Upper lobe of left lung (tissue), 6 donors: ENCODE measurements around the gene IKZF2. TPM values are rescaled to one million over a fixed set of nuclear protein-coding genes. Genes with fewer than 3 reads are reported as not detected.

ENCODE experiments used
- ATAC-seq, 2 donors: fragments of 200-7000 bp; cut with Tn5 transposase; one replicate each; pipeline ENCODE4 v1.9.1; 2022; ENCODE audit warnings: mild to moderate bottlenecking in 2 of 2, moderate library complexity in 2 of 2; ENCODE audit not compliant: low FRiP score in 2 of 2
- DNase-seq, 2 donors: peaks; one replicate each; pipeline ENCODE4 v3.0.0-alpha.2; 2019 to 2020
- H3K27ac ChIP-seq, 4 donors: fragments of 200-600 bp; sonication (generic); one replicate each; pipeline ENCODE4 v1.5.1; 2016 to 2019
- H3K27me3 ChIP-seq, 4 donors: fragments of 200-600 bp; sonication (generic); one replicate each; pipeline ENCODE4 v1.5.1; 2017 to 2019
- H3K36me3 ChIP-seq, 4 donors: fragments of 200-600 bp; sonication (generic); one replicate each; pipeline ENCODE4 v1.5.1; 2016 to 2019
- H3K4me1 ChIP-seq, 4 donors: fragments of 200-600 bp; sonication (generic); one replicate each; pipeline ENCODE4 v1.5.1; 2018 to 2019
- H3K4me3 ChIP-seq, 4 donors: fragments of 200-600 bp; sonication (generic); one replicate each; pipeline ENCODE4 v1.5.1; 2017 to 2019; ENCODE audit warnings: mild to moderate bottlenecking in 2 of 4, moderate library complexity in 1 of 4
- H3K9me3 ChIP-seq, 4 donors: fragments of 200-600 bp; sonication (generic); one replicate each; pipeline ENCODE4 v1.5.1; 2018 to 2019
- CTCF ChIP-seq, 6 experiments: fragments of 450-650 bp in 4 of 6; fragments of 200-600 bp in 2 of 6; sonication (generic) in 2 of 6; IDR thresholded peaks; one replicate each; pipeline ENCODE4 v1.5.1; 2016 to 2019; ENCODE audit warnings: antibody characterized with exemption in 6 of 6
- EP300 ChIP-seq, 4 donors: sonication (generic); formaldehyde crosslinking; IDR thresholded peaks; one replicate each; pipeline ENCODE4 v1.5.1; 2017; ENCODE audit warnings: antibody characterized with exemption in 4 of 4, control low read depth in 2 of 4
- POLR2A ChIP-seq, 4 donors: fragments of 450-650 bp; IDR thresholded peaks; one replicate each; pipeline ENCODE4 v1.5.1; 2016 to 2017; ENCODE audit warnings: antibody characterized with exemption in 4 of 4, mild to moderate bottlenecking in 2 of 4
- POLR2AphosphoS5 ChIP-seq, 2 donors: sonication (generic); formaldehyde crosslinking; IDR thresholded peaks; one replicate each; pipeline ENCODE4 v1.5.1; 2017; ENCODE audit warnings: antibody characterized with exemption in 2 of 2
- WGBS, 2 donors: methylation state at CpG; one replicate each; pipeline ENCODE4 v1.1.5; 2017 to 2018; 5-methylcytosine and 5-hydroxymethylcytosine counted together
- total RNA-seq, 6 donors: library from RNA; depleted of rRNA in 4 of 6; stranded (reverse); fragments of >200 nt in 4 of 6; gene quantifications; one replicate each; pipeline versions ENCODE4 v1.1.0 to v1.2.1, GENCODE V29; 2016 to 2021
- donor health status: DM: no; HTN: no; CAD: no; lungs with moderate emphysema.
- donor health status: DM: no; HTN: yes; CAD: no; lungs with severe emphysema.

The IKZF2 gene
- total RNA-seq, 6 donors from 2014 or later = 10.4 to 35.7 (median 13.5) TPM

- WGBS, 2 donors = 70 to 83% methylated on average over 2 of the region's 2 CpGs
- peaks cover 3 to 9% (median 6%) of the 10 kb centered on the region in 4 donors for H3K4me1 ChIP-seq
- ATAC-seq = no peak
- no peaks in the 10 kb centered on the region for H3K27me3 ChIP-seq
- DNase-seq = no peak
- no peak overlapping the region for H3K4me3 ChIP-seq
- H3K27ac ChIP-seq = no peak overlapping the region
- no peaks in the 10 kb centered on the region for H3K36me3 ChIP-seq
- TF ChIP-seq POLR2A (IDR thresholded peaks at IDR 0.05) (no peak), POLR2AphosphoS5 (IDR thresholded peaks at IDR 0.05) (no peak), EP300 (IDR thresholded peaks at IDR 0.05) (no peak), CTCF (IDR thresholded peaks at IDR 0.05) (no peak)
- H3K9me3 ChIP-seq = no peaks in the 10 kb centered on the region
Measured at GRCh38 chr2:213064099-213064498, 87.3 kb downstream of the IKZF2 start.

GRCh38 chr2:213057977-213058376 lies 93.4 kb downstream of the IKZF2 start:
- no peaks in the 10 kb centered on the region for H3K27me3 ChIP-seq
- H3K9me3 ChIP-seq = no peaks in the 10 kb centered on the region
- no peak overlapping the region for H3K4me3 ChIP-seq
- no peaks in the 10 kb centered on the region for H3K36me3 ChIP-seq
- whole genome bisulfite sequencing, 2 donors = 66 to 70% methylated on average over 3 of the region's 3 CpGs
- TF ChIP-seq POLR2A (IDR thresholded peaks at IDR 0.05) = no peak
- no peak for TF ChIP-seq EP300 (IDR thresholded peaks at IDR 0.05)
- TF ChIP-seq POLR2AphosphoS5 (IDR thresholded peaks at IDR 0.05) = no peak
- TF ChIP-seq CTCF (IDR thresholded peaks at IDR 0.05) = no peak
- DNase-seq (no peak), ATAC-seq (no peak)
- H3K27ac ChIP-seq = no peak overlapping the region
- H3K4me1 ChIP-seq = no peaks in the 10 kb centered on the region

- Histone ChIP-seq H3K4me3 (no peak overlapping the region), H3K27ac (no peak overlapping the region), H3K36me3 (no peaks in the 10 kb centered on the region), H3K4me1 (no peaks in the 10 kb centered on the region), H3K9me3 (no peaks in the 10 kb centered on the region), H3K27me3 (no peaks in the 10 kb centered on the region)
- TF ChIP-seq EP300 (IDR thresholded peaks at IDR 0.05) (no peak), POLR2AphosphoS5 (IDR thresholded peaks at IDR 0.05) (no peak), POLR2A (IDR thresholded peaks at IDR 0.05) (no peak)
- DNase-seq = no peak
- WGBS, 2 donors = 86 to 92% methylated on average over 1 of the region's 1 CpG
- no peak for ATAC-seq
Measured at GRCh38 chr2:213046431-213046830, 105.0 kb downstream of the IKZF2 start.

GRCh38 chr2:213043566-213043965 lies 107.8 kb downstream of the IKZF2 start:
- Histone ChIP-seq H3K27ac (no peak overlapping the region), H3K36me3 (no peaks in the 10 kb centered on the region), H3K4me3 (no peak overlapping the region), H3K27me3 (no peaks in the 10 kb centered on the region), H3K9me3 (no peaks in the 10 kb centered on the region), H3K4me1 (no peaks in the 10 kb centered on the region)
- WGBS, 2 donors = 92 to 100% methylated on average over 3 of the region's 3 CpGs
- no peak for ATAC-seq
- no peak for DNase-seq
- TF ChIP-seq CTCF (IDR thresholded peaks at IDR 0.05) (no peak), POLR2AphosphoS5 (IDR thresholded peaks at IDR 0.05) (no peak), EP300 (IDR thresholded peaks at IDR 0.05) (no peak), POLR2A (IDR thresholded peaks at IDR 0.05) (no peak)

- peaks cover 0 to 4% (median 0%) of the 10 kb centered on the region in 4 donors for H3K4me1 ChIP-seq
- no peaks in the 10 kb centered on the region for H3K27me3 ChIP-seq
- WGBS, 2 donors = 39 to 47% methylated on average over 4 of the region's 4 CpGs
- DNase-seq (no peak), ATAC-seq (no peak)
- no peaks in the 10 kb centered on the region for H3K36me3 ChIP-seq
- no peaks in the 10 kb centered on the region for H3K9me3 ChIP-seq
- TF ChIP-seq POLR2AphosphoS5 (IDR thresholded peaks at IDR 0.05) (no peak), POLR2A (IDR thresholded peaks at IDR 0.05) (no peak), CTCF (IDR thresholded peaks at IDR 0.05) (no peak), EP300 (IDR thresholded peaks at IDR 0.05) (no peak)
- H3K27ac ChIP-seq = no peak overlapping the region
- no peak overlapping the region for H3K4me3 ChIP-seq
Measured at GRCh38 chr2:213042262-213042661, 109.2 kb downstream of the IKZF2 start.
